Hepatocyte (in vitro differentiated cells): ENCODE measurements around the gene PDE4B.

Experiments used
- CTCF ChIP-seq: fragments of 200-600 bp; sonication (generic); IDR thresholded peaks from 2 replicates; pipeline ENCODE4 v1.5.1; 2016; ENCODE audit warnings: antibody characterized with exemption, mild to moderate bottlenecking; ENCODE audit not compliant: poor library complexity
- EZH2 ChIP-seq: fragments of 200-600 bp; sonication (generic); IDR thresholded peaks from 2 replicates; pipeline ENCODE4 v1.6.1; 2016; ENCODE audit warnings: antibody characterized with exemption, mild to moderate bottlenecking, borderline replicate concordance
- EZH2phosphoT487 ChIP-seq: fragments of 200-600 bp; sonication (generic); IDR thresholded peaks from one replicate; pipeline ENCODE4 v1.6.1; 2018; ENCODE audit warnings: antibody characterized with exemption, mild to moderate bottlenecking, low read depth, moderate library complexity; ENCODE audit not compliant: unreplicated experiment, severe bottlenecking

DNA sequence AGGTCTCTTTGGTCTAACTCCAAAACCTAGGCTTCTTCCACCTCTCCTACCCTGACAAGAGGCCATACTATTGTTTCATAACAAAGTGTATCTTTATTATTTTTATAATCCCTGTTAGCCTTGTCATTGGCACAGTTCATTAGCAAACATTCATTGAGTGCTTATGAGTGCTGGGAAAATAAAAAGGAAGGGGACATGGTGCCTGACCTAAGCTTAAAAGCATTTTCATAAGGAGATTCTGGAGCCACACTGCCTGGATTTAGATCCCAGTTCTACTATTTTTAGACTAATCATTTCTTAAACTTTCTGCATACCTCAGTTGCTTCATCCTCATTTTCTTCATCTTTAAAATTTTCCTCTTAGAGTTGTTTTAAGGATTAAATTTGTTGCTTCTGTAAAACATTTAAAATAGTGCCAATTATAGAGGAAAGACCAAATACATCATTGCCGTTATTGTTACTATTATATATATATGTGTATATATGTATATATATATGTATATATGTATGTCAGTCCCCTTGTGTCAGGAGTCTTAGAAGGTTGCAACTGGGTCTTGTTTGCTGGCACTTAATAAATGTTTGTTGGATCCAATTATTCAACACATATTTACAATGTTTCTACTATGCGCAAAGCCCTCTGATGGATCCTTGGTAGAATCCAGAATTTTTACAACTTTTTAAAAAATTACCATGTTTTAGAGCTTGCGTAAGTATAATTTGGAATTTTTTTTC lies 490.4 kb downstream of the PDE4B start:
- TF ChIP-seq CTCF (no peak), EZH2 (no peak), EZH2phosphoT487 (no peak)
